Vagina (tissue), 2 donors: Measurements from ENCODE around the gene SYT11. TPM values are rescaled to one million over a fixed set of nuclear protein-coding genes. Genes with fewer than 3 reads are reported as not detected.

Source experiments
- DNase-seq, 2 donors: peaks; one replicate each; pipeline ENCODE4 v3.0.0-alpha.2; 2017; ENCODE audit errors: extremely low spot score in 2 of 2
- H3K27ac ChIP-seq: fragments of 200-600 bp; sonication (generic); one replicate; pipeline ENCODE4 v1.5.1; 2019
- H3K27me3 ChIP-seq: fragments of 200-600 bp; sonication (generic); one replicate; pipeline ENCODE4 v1.5.1; 2019
- H3K36me3 ChIP-seq, 2 donors: fragments of 200-600 bp; sonication (generic); one replicate each; pipeline ENCODE4 v1.5.1; 2017 to 2019
- H3K4me1 ChIP-seq: fragments of 200-600 bp; sonication (generic); one replicate; pipeline ENCODE4 v1.5.1; 2019
- H3K4me3 ChIP-seq, 2 donors: fragments of 200-600 bp; sonication (generic); 1 replicate in 1 of 2; 2 replicates in 1 of 2; pipeline ENCODE4 v1.5.1; 2016 to 2019
- H3K9me3 ChIP-seq: fragments of 200-600 bp; sonication (generic); one replicate; pipeline ENCODE4 v1.5.1; 2019
- POLR2A ChIP-seq, 2 donors: fragments of 450-650 bp; IDR thresholded peaks; one replicate each; pipeline ENCODE4 v1.6.1; 2017; ENCODE audit warnings: antibody characterized with exemption in 2 of 2, mild to moderate bottlenecking in 2 of 2, moderate library complexity in 2 of 2
- POLR2AphosphoS5 ChIP-seq, 2 donors: sonication (generic); formaldehyde crosslinking; IDR thresholded peaks; one replicate each; pipeline ENCODE4 v1.9.0; 2017; ENCODE audit warnings: antibody characterized with exemption in 2 of 2, mild to moderate bottlenecking in 2 of 2, low read depth in 1 of 2; ENCODE audit not compliant: insufficient read depth in 1 of 2
- intact Hi-C: fragments of 100-400 bp; cut with DNase I; formaldehyde crosslinking; loops from one replicate; pipeline ENCODE4 v1.15.1; 2023
- total RNA-seq: library from RNA; depleted of rRNA; stranded (reverse); fragments of >200 nt; gene quantifications from one replicate; pipeline ENCODE4 v1.2.3, GENCODE V29; 2016
- TF ChIP-seq, protein P1 (sequence below), 3 experiments: fragments of 450-650 bp in 2 of 3; fragments of 200-600 bp in 1 of 3; sonication (generic) in 1 of 3; IDR thresholded peaks; one replicate each; pipeline ENCODE4 v1.5.1; 2017 to 2019; ENCODE audit warnings: antibody characterized with exemption in 3 of 3, mild to moderate bottlenecking in 2 of 3, moderate library complexity in 2 of 3

Gene SYT11
- total RNA-seq, 1 donor from 2014 or later: 20.9 TPM

DNA sequence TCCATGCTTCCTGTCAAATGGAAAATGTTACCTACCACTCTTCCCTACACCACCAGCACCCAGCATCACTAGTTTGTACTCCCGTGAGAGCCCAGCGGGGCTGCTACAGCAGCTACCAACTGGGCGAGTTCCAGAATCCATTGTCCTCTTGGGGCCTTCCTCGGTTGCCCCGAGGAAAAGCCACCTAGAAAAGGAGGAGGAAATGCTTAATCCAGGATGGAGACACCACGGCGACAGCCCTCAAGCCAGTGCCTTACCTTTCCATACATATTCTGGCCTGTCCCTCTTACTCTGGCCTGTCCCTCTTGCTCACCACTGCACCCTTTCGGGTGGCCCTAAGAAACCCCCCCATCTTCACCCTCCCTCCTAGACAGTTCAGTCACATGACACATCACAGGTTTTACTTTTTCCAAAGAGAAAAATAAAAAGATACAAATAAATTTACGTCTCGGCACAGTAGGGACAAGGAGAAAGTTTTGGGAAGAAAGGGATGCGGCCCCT is 51.3 kb downstream of the SYT11 start:
- Histone ChIP-seq H3K36me3 (peaks cover 0 to 54% of the 10 kb centered on the region in 2 donors), H3K9me3 (no peaks in the 10 kb centered on the region), H3K27me3 (no peaks in the 10 kb centered on the region), H3K4me1 (peaks cover 22% of the 10 kb centered on the region), H3K4me3 (peak overlapping the region; percentile 72 to 82), H3K27ac (peak overlapping the region; percentile 98)
- intact Hi-C loops: no loop called here
- TF ChIP-seq, protein P1, sequence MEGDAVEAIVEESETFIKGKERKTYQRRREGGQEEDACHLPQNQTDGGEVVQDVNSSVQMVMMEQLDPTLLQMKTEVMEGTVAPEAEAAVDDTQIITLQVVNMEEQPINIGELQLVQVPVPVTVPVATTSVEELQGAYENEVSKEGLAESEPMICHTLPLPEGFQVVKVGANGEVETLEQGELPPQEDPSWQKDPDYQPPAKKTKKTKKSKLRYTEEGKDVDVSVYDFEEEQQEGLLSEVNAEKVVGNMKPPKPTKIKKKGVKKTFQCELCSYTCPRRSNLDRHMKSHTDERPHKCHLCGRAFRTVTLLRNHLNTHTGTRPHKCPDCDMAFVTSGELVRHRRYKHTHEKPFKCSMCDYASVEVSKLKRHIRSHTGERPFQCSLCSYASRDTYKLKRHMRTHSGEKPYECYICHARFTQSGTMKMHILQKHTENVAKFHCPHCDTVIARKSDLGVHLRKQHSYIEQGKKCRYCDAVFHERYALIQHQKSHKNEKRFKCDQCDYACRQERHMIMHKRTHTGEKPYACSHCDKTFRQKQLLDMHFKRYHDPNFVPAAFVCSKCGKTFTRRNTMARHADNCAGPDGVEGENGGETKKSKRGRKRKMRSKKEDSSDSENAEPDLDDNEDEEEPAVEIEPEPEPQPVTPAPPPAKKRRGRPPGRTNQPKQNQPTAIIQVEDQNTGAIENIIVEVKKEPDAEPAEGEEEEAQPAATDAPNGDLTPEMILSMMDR (IDR thresholded peaks at IDR 0.05): no peak
- TF ChIP-seq POLR2A (IDR thresholded peaks at IDR 0.05): no peak
- no peak for TF ChIP-seq POLR2AphosphoS5 (IDR thresholded peaks at IDR 0.05; ENCODE audit: insufficient read depth in 1 of 2, low read depth in 1 of 2)
- DNase-seq: no peak

DNA sequence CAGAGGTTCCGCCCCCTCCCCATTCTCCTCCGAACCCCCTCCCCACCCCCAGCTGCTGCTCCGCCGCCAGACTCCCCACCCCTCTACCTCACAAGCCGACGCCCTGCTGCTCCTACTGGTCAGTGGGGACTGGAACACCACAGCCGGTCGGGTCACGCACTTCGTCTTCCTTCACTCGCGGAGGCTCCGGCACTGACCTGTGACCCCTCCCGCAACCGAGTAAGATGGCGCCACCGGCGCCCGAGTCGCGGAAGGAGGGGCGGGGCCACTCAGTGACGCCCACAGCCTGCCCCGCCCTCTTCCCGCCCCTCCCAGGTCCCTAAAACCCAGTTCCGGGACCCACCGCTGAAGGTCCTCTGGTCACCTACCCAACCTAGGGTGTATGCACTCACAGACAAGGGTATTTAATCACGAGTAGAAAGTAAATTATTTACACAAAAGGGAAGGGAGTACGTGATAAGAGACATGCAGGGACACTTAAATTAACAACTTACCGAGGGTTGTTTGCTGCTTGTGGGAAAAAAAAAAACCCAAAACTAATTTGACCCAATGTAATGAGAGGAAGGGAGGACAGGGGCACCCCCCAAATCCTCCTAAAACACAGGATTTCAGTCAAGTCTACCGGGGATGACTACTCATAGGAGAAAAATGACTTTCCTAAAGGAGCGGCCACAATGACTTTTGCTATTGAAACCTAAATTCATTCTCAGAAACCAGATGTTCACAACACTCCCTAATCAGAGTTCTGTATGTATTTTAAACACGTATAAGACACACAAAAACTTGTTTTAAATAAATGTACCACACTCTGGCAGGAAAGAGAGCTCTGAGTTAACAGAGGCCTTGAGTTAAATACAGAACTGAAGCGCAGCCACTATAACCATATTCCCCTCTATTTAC is 52.0 kb downstream of the SYT11 start, which contains the start of gene RIT1:
Gene RIT1 (minus strand): TSS at position 194 of the 900 bp plus-strand sequence. CDS start 588 bp downstream, outside the sequence.
- no peaks in the 10 kb centered on the region for H3K9me3 ChIP-seq
- H3K27me3 ChIP-seq: no peaks in the 10 kb centered on the region
- H3K4me3 ChIP-seq: peak within 1 kb of the TSS; percentile 72 to 82
- DNase-seq: peak in 1 of 2 donors; percentile 90
- H3K36me3 ChIP-seq: peaks cover 0 to 61% of the 10 kb centered on the region in 2 donors
- peaks cover 22% of the 10 kb centered on the region for H3K4me1 ChIP-seq
- TF ChIP-seq POLR2A (IDR thresholded peaks at IDR 0.05) (peak in 1 of 2 donors; percentile 72), POLR2AphosphoS5 (IDR thresholded peaks at IDR 0.05; ENCODE audit: insufficient read depth in 1 of 2, low read depth in 1 of 2) (peak; percentile 46 to 84)
- TF ChIP-seq, protein P1 (IDR thresholded peaks at IDR 0.05): peak in 1 of 3 experiments; percentile 30
- H3K27ac ChIP-seq: peak within 1 kb of the TSS; percentile 98
- intact Hi-C loops: no loop called here

DNA sequence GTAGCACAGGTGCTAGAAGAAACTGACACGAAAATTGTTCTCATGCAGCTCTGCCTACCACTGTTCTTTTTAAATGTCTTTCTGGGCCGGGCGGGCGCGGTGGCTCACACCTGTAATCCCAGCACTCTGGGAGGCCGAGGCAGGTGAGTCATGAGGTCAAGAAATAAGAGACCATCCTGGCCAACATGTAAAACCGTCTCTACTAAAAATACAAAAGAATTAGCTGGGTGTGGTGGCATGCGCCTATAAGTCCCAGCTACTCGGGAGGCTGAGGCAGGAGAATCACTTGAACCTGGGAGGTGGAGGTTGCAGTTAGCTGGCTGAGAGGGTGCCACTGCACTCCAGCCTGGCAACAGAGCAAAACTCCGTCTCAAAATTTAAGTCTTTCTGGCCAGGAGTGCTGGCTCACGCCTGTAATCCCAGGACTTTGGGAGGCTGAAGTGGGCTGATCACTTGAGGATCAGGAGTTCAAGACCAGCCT is 52.7 kb downstream of the SYT11 start:
- peaks cover 0 to 68% of the 10 kb centered on the region in 2 donors for H3K36me3 ChIP-seq
- no peak for DNase-seq
- intact Hi-C loops: no loop called here
- no peak overlapping the region for H3K4me3 ChIP-seq
- peaks cover 22% of the 10 kb centered on the region for H3K4me1 ChIP-seq
- H3K9me3 ChIP-seq: no peaks in the 10 kb centered on the region
- H3K27ac ChIP-seq: peak overlapping the region; percentile 98
- H3K27me3 ChIP-seq: no peaks in the 10 kb centered on the region
- TF ChIP-seq POLR2AphosphoS5 (IDR thresholded peaks at IDR 0.05; ENCODE audit: insufficient read depth in 1 of 2, low read depth in 1 of 2) (no peak), POLR2A (IDR thresholded peaks at IDR 0.05) (no peak)
- TF ChIP-seq, protein P1 (IDR thresholded peaks at IDR 0.05): no peak

DNA sequence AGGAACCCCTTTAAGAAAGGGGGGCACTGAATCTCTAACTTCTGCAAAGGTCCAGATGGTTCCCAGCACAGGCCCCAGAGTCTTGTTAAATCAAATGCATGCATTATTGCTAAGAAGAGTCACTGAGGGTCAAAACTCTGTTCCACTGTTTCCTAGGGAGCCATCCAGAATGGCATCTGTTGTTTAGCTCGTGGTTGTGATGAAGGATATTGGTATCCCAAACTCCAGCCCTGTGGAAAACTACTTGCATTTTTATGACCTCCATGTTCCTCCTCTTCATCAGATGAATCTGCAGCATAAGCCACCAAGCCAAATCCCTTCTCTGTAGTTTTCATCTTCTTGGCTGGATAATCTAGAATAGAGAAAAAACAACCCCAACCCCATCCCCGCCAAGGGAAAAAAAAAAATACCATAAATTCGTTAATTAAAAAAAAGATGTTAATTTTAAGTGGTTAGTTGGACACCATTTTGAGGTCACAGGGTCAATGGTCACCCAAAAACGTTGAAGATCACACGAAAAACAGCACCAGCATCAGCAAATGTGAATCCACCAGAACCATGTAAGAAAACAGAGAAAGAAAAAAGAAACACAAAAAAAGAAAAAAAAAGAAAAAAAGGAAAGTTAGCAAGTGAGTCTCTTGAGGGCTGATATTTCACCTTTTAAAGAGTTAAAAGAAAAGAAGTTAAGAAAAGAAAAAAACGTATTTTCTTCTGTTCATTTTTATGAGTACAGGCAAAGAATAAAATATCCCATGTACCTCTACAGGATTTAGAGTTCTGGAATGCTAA is 54.8 kb downstream of the SYT11 start:
- Histone ChIP-seq H3K4me3 (no peak overlapping the region), H3K36me3 (peaks cover 0 to 71% of the 10 kb centered on the region in 2 donors), H3K27ac (no peak overlapping the region), H3K4me1 (peaks cover 22% of the 10 kb centered on the region), H3K9me3 (no peaks in the 10 kb centered on the region), H3K27me3 (no peaks in the 10 kb centered on the region)
- intact Hi-C loops: no loop called here
- no peak for DNase-seq
- TF ChIP-seq POLR2AphosphoS5 (IDR thresholded peaks at IDR 0.05; ENCODE audit: insufficient read depth in 1 of 2, low read depth in 1 of 2) (no peak), POLR2A (IDR thresholded peaks at IDR 0.05) (no peak)
- TF ChIP-seq, protein P1 (IDR thresholded peaks at IDR 0.05): no peak
